HepG2 (cell line): ENCODE measurements around the gene NF2. TPM values are rescaled to one million over a fixed set of nuclear protein-coding genes. Genes with fewer than 3 reads are reported as not detected.
A peak's percentile ranks its signal among the peaks of the same experiment; 100 is the strongest.

Source experiments
- AGO2 ChIP-seq: fragments of 200-400 bp; formaldehyde crosslinking; optimal IDR thresholded peaks from 2 replicates; pipeline ENCODE3; 2017; ENCODE audit warnings: mild to moderate bottlenecking, low read depth, low read length, moderate library complexity
- ATF7-NPFF ChIP-seq: sonication (generic); formaldehyde crosslinking; IDR thresholded peaks from 2 replicates; pipeline ENCODE4 v1.8.1; 2023; ENCODE audit warnings: mild to moderate bottlenecking, low read depth, missing genetic modification reagents, moderate library complexity
- BHLHE40 ChIP-seq: IDR thresholded peaks from 2 replicates; pipeline ENCODE4 v1.6.1; 2011; ENCODE audit warnings: low read length, improper control_type of control experiment
- CHD4 ChIP-seq: fragments of 200-600 bp; sonication (generic); IDR thresholded peaks from 2 replicates; pipeline ENCODE4 v1.7.0; 2017; ENCODE audit warnings: mild to moderate bottlenecking, low read length, borderline replicate concordance
- EEA1 ChIP-seq: sonication (generic); formaldehyde crosslinking; IDR thresholded peaks from 2 replicates; pipeline ENCODE4 v1.5.1; 2020; ENCODE audit warnings: mild to moderate bottlenecking, missing genetic modification reagents, borderline replicate concordance
- KLF12 ChIP-seq: sonication (generic); formaldehyde crosslinking; IDR thresholded peaks from 2 replicates; pipeline ENCODE4 v1.4.0; 2020; ENCODE audit warnings: missing genetic modification reagents, borderline replicate concordance
- NCOA1 ChIP-seq: sonication (generic); formaldehyde crosslinking; IDR thresholded peaks from 2 replicates; pipeline ENCODE4 v1.9.0; 2021; ENCODE audit warnings: missing genetic modification reagents
- SMC3 ChIP-seq: IDR thresholded peaks from 2 replicates; pipeline ENCODE4 v1.6.1; 2011; ENCODE audit warnings: low read length, improper control_type of control experiment
- ZBTB7B ChIP-seq: sonication (generic); formaldehyde crosslinking; IDR thresholded peaks from 2 replicates; pipeline ENCODE4 v1.4.0; 2020; ENCODE audit warnings: missing genetic modification reagents
- ZNF446 ChIP-seq: sonication (generic); formaldehyde crosslinking; IDR thresholded peaks from 2 replicates; pipeline ENCODE4 v1.5.0; 2020; ENCODE audit warnings: mild to moderate bottlenecking, missing genetic modification reagents
- ZNF547 ChIP-seq: sonication (generic); formaldehyde crosslinking; IDR thresholded peaks from 2 replicates; pipeline ENCODE4 v1.5.1; 2020; ENCODE audit warnings: mild to moderate bottlenecking, missing genetic modification reagents
- ZNF562 ChIP-seq: sonication (generic); formaldehyde crosslinking; IDR thresholded peaks from 2 replicates; pipeline ENCODE4 v1.8.0; 2022; ENCODE audit warnings: missing genetic modification reagents, borderline replicate concordance
- ZNF572 ChIP-seq: sonication (generic); formaldehyde crosslinking; IDR thresholded peaks from 2 replicates; pipeline ENCODE4 v1.5.1; 2020; ENCODE audit warnings: mild to moderate bottlenecking, missing genetic modification reagents
- ZNF773 ChIP-seq: sonication (generic); formaldehyde crosslinking; IDR thresholded peaks from 2 replicates; pipeline ENCODE4 v1.4.0; 2020; ENCODE audit warnings: missing genetic modification reagents, borderline replicate concordance
- ZNF83 ChIP-seq: sonication (generic); formaldehyde crosslinking; IDR thresholded peaks from 2 replicates; pipeline ENCODE4 v1.4.0; 2020; ENCODE audit warnings: missing genetic modification reagents, mild to moderate bottlenecking, borderline replicate concordance
- ZNF839 ChIP-seq: sonication (generic); formaldehyde crosslinking; IDR thresholded peaks from 2 replicates; pipeline ENCODE4 v1.4.0; 2020; ENCODE audit warnings: missing genetic modification reagents, mild to moderate bottlenecking, borderline replicate concordance
- ZSCAN22 ChIP-seq: sonication (generic); formaldehyde crosslinking; IDR thresholded peaks from 2 replicates; pipeline ENCODE4 v1.4.0; 2020; ENCODE audit warnings: mild to moderate bottlenecking, missing genetic modification reagents
- polyA plus RNA-seq, 8 experiments: library from polyadenylated mRNA; depleted of rRNA in 3 of 8; stranded (reverse) in 7 of 8; unstranded in 1 of 8; fragments of >200 nt; fragmentation: Illumina TruSeq in 4 of 8; extraction: Trizol in 4 of 8; gene quantifications; 2 replicates each; pipeline versions ENCODE4 v1.2.1 to v1.2.3, GENCODE V29; 2011 to 2016; ENCODE audit warnings: low read depth in 4 of 8, missing spikeins in 1 of 8, mixed read lengths in 1 of 8; ENCODE audit not compliant: insufficient read depth in 1 of 8
- total RNA-seq, 5 experiments: library from RNA; depleted of rRNA; stranded (reverse); fragments of >200 nt; fragmentation: Illumina TruSeq; extraction: Trizol; gene quantifications; 2 replicates each; pipeline ENCODE4 v1.2.3, GENCODE V29; 2016; ENCODE audit warnings: low read depth in 1 of 5
- TF ChIP-seq, protein P1 (sequence below): sonication (generic); formaldehyde crosslinking; IDR thresholded peaks from 2 replicates; pipeline ENCODE4 v1.4.0; 2020; ENCODE audit warnings: mild to moderate bottlenecking, missing genetic modification reagents
- TF ChIP-seq, protein P2 (sequence below): sonication (generic); formaldehyde crosslinking; IDR thresholded peaks from 2 replicates; pipeline ENCODE4 v1.5.1; 2020; ENCODE audit warnings: mild to moderate bottlenecking, missing genetic modification reagents, moderate library complexity
- TF ChIP-seq, protein P3 (sequence below): sonication (generic); formaldehyde crosslinking; IDR thresholded peaks from 2 replicates; pipeline ENCODE4 v1.5.0; 2020; ENCODE audit warnings: mild to moderate bottlenecking, missing genetic modification reagents
- TF ChIP-seq, protein P4 (sequence below), 2 experiments: fragments of 450-650 bp in 1 of 2; sonication (generic) in 1 of 2; formaldehyde crosslinking; IDR thresholded peaks; 2 replicates each; pipeline versions ENCODE4 v1.5.0 to v1.8.0; 2020 to 2022; ENCODE audit warnings: mild to moderate bottlenecking in 1 of 2, missing genetic modification reagents in 1 of 2

Gene NF2
- total and polyA plus RNA-seq, 2 of the 13 experiments (the other 11 are each of a cell fraction or from before 2014, with no cell fraction given), result 9.3 to 33.3 TPM

DNA sequence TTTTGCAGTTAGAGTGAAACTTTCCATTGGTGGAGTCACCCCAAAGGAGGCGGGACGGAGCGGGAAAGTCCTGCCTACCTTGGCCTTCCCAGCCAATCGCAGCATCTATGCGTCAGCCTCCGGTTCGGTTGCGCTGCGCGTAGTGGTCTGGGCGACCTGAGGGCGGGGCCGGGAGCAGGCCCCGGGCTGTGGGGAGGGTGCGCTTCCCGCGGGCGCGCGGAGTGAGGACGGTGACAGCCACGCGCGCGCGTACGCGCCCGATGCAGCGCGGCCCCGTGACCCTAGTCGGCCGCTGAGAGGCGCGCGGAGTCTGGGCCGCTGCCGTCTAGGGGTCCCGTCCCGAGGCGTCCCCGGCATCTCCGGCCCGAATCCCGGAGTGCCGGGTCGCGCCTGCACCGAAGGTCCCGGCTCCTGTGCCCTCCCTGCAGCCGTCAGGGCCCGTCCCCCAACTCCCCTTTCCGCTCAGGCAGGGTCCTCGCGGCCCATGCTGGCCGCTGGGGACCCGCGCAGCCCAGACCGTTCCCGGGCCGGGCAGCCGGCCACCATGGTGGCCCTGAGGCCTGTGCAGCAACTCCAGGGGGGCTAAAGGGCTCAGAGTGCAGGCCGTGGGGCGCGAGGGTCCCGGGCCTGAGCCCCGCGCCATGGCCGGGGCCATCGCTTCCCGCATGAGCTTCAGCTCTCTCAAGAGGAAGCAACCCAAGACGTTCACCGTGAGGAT, at the start of gene NF2 (continued):
- TF ChIP-seq, protein P1, sequence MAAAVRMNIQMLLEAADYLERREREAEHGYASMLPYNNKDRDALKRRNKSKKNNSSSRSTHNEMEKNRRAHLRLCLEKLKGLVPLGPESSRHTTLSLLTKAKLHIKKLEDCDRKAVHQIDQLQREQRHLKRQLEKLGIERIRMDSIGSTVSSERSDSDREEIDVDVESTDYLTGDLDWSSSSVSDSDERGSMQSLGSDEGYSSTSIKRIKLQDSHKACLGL (CRISPR knock-in tag), result peak; percentile 80
- TF ChIP-seq, protein P2, sequence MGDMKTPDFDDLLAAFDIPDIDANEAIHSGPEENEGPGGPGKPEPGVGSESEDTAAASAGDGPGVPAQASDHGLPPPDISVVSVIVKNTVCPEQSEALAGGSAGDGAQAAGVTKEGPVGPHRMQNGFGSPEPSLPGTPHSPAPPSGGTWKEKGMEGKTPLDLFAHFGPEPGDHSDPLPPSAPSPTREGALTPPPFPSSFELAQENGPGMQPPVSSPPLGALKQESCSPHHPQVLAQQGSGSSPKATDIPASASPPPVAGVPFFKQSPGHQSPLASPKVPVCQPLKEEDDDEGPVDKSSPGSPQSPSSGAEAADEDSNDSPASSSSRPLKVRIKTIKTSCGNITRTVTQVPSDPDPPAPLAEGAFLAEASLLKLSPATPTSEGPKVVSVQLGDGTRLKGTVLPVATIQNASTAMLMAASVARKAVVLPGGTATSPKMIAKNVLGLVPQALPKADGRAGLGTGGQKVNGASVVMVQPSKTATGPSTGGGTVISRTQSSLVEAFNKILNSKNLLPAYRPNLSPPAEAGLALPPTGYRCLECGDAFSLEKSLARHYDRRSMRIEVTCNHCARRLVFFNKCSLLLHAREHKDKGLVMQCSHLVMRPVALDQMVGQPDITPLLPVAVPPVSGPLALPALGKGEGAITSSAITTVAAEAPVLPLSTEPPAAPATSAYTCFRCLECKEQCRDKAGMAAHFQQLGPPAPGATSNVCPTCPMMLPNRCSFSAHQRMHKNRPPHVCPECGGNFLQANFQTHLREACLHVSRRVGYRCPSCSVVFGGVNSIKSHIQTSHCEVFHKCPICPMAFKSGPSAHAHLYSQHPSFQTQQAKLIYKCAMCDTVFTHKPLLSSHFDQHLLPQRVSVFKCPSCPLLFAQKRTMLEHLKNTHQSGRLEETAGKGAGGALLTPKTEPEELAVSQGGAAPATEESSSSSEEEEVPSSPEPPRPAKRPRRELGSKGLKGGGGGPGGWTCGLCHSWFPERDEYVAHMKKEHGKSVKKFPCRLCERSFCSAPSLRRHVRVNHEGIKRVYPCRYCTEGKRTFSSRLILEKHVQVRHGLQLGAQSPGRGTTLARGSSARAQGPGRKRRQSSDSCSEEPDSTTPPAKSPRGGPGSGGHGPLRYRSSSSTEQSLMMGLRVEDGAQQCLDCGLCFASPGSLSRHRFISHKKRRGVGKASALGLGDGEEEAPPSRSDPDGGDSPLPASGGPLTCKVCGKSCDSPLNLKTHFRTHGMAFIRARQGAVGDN (CRISPR knock-in tag), result peak; percentile 86
- no peak for TF ChIP-seq NCOA1
- no peak; the same call in 1 of the 2 replicates for TF ChIP-seq ATF7-NPFF (CRISPR knock-in tag)
- no peak for TF ChIP-seq CHD4
- no peak for TF ChIP-seq ZNF773 (CRISPR knock-in tag)
- TF ChIP-seq, protein P3, sequence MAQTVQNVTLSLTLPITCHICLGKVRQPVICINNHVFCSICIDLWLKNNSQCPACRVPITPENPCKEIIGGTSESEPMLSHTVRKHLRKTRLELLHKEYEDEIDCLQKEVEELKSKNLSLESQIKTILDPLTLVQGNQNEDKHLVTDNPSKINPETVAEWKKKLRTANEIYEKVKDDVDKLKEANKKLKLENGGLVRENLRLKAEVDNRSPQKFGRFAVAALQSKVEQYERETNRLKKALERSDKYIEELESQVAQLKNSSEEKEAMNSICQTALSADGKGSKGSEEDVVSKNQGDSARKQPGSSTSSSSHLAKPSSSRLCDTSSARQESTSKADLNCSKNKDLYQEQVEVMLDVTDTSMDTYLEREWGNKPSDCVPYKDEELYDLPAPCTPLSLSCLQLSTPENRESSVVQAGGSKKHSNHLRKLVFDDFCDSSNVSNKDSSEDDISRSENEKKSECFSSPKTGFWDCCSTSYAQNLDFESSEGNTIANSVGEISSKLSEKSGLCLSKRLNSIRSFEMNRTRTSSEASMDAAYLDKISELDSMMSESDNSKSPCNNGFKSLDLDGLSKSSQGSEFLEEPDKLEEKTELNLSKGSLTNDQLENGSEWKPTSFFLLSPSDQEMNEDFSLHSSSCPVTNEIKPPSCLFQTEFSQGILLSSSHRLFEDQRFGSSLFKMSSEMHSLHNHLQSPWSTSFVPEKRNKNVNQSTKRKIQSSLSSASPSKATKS (CRISPR knock-in tag), result no peak
- TF ChIP-seq ZNF547 (CRISPR knock-in tag), result peak; percentile 32; the same call in 1 of the 2 replicates
- no peak for TF ChIP-seq BHLHE40
- TF ChIP-seq, protein P4, sequence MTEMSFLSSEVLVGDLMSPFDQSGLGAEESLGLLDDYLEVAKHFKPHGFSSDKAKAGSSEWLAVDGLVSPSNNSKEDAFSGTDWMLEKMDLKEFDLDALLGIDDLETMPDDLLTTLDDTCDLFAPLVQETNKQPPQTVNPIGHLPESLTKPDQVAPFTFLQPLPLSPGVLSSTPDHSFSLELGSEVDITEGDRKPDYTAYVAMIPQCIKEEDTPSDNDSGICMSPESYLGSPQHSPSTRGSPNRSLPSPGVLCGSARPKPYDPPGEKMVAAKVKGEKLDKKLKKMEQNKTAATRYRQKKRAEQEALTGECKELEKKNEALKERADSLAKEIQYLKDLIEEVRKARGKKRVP (CRISPR knock-in tag; IDR thresholded peaks at IDR 0.05), result no peak
- TF ChIP-seq ZNF572 (CRISPR knock-in tag), result no peak
- TF ChIP-seq ZNF839, result 0 out of 2 replicates have a peak, but pooled peaks have one; percentile 46
- TF ChIP-seq ZBTB7B (CRISPR knock-in tag), result peak; percentile 64
- TF ChIP-seq ZNF446 (CRISPR knock-in tag), result peak; percentile 80
- TF ChIP-seq KLF12 (CRISPR knock-in tag), result 0 out of 2 replicates have a peak, but pooled peaks have one; percentile 24
- TF ChIP-seq SMC3, result no peak
- TF ChIP-seq ZSCAN22 (CRISPR knock-in tag), result no peak
- TF ChIP-seq ZNF83 (CRISPR knock-in tag), result peak; percentile 80; the same call in 1 of the 2 replicates
- TF ChIP-seq AGO2, result peak; percentile 59
- peak; percentile 84 for TF ChIP-seq EEA1 (CRISPR knock-in tag)
- no peak for TF ChIP-seq ZNF562 (CRISPR knock-in tag)
